Smooth muscle cell (in vitro differentiated cells): ENCODE data around the gene AP1B1. TPM values are rescaled to one million over a fixed set of nuclear protein-coding genes. Genes with fewer than 3 reads are reported as not detected.

Experiments
- DNase-seq: peaks from one replicate; lab custom pipeline; 2025; ENCODE audit not compliant: unreplicated experiment; lab: John Stamatoyannopoulos, UW
- H2AFZ ChIP-seq: fragments of 200-600 bp; sonication (generic); 2 replicates; pipeline ENCODE4 v1.6.0; 2016; ENCODE audit warnings: antibody characterized with exemption, low read depth, mild to moderate bottlenecking
- H3F3A ChIP-seq: fragments of 200-600 bp; sonication (generic); 2 replicates; pipeline ENCODE4 v1.6.0; 2017; ENCODE audit warnings: antibody characterized with exemption, low read depth
- H3K27ac ChIP-seq: fragments of 200-600 bp; sonication (generic); 2 replicates; pipeline ENCODE4 v1.5.1; 2016; ENCODE audit warnings: low read depth, mild to moderate bottlenecking
- H3K27me3 ChIP-seq: fragments of 200-600 bp; sonication (generic); 2 replicates; pipeline ENCODE4 v1.6.1; 2016; ENCODE audit warnings: low read depth, mild to moderate bottlenecking
- H3K36me3 ChIP-seq: fragments of 200-600 bp; sonication (generic); 2 replicates; pipeline ENCODE4 v1.5.1; 2016; ENCODE audit warnings: low read depth
- H3K4me1 ChIP-seq: fragments of 200-600 bp; sonication (generic); 2 replicates; pipeline ENCODE4 v1.5.1; 2016; ENCODE audit warnings: low read depth
- H3K4me2 ChIP-seq: fragments of 200-600 bp; sonication (generic); 2 replicates; pipeline ENCODE4 v1.6.0; 2016; ENCODE audit warnings: mild to moderate bottlenecking
- H3K4me3 ChIP-seq: fragments of 200-600 bp; sonication (generic); 2 replicates; pipeline ENCODE4 v1.5.1; 2016; ENCODE audit warnings: mild to moderate bottlenecking
- H3K79me2 ChIP-seq: fragments of 200-600 bp; sonication (generic); 2 replicates; pipeline ENCODE4 v1.6.0; 2016; ENCODE audit warnings: low read depth, mild to moderate bottlenecking
- H3K9ac ChIP-seq: fragments of 200-600 bp; sonication (generic); 2 replicates; pipeline ENCODE4 v1.6.0; 2016; ENCODE audit warnings: low read depth
- H3K9me3 ChIP-seq: fragments of 200-600 bp; sonication (generic); replicated peaks from 2 replicates; pipeline ENCODE4 v1.5.1; 2016; ENCODE audit warnings: low read depth
- H4K20me1 ChIP-seq: fragments of 200-600 bp; sonication (generic); 2 replicates; pipeline ENCODE4 v1.6.0; 2016; ENCODE audit warnings: low read depth
- CTCF ChIP-seq: fragments of 200-600 bp; sonication (generic); IDR thresholded peaks from 2 replicates; pipeline ENCODE4 v1.5.1; 2017; ENCODE audit warnings: borderline replicate concordance, mild to moderate bottlenecking, antibody characterized with exemption; ENCODE audit not compliant: insufficient read depth, poor library complexity, severe bottlenecking
- WGBS: methylation state at CpG from one replicate; pipeline ENCODE4 v1.1.7; 2016; ENCODE audit warnings: low lambda C conversion rate; 5-methylcytosine and 5-hydroxymethylcytosine counted together
- polyA plus RNA-seq: library from polyadenylated mRNA; unstranded; fragments of >200 nt; fragmentation: Nextera tagmentation; extraction: Ambion mirVana; gene quantifications from 2 replicates; pipeline ENCODE4 v1.2.1, GENCODE V29; 2016
- total RNA-seq: library from RNA; depleted of rRNA; stranded (reverse); fragments of >200 nt; gene quantifications from 2 replicates; pipeline ENCODE4 v1.2.3, GENCODE V29; 2014

AP1B1 gene
- total and polyA plus RNA-seq, 2 experiments from 2014 or later = 30.3 to 38.5 TPM

DNA sequence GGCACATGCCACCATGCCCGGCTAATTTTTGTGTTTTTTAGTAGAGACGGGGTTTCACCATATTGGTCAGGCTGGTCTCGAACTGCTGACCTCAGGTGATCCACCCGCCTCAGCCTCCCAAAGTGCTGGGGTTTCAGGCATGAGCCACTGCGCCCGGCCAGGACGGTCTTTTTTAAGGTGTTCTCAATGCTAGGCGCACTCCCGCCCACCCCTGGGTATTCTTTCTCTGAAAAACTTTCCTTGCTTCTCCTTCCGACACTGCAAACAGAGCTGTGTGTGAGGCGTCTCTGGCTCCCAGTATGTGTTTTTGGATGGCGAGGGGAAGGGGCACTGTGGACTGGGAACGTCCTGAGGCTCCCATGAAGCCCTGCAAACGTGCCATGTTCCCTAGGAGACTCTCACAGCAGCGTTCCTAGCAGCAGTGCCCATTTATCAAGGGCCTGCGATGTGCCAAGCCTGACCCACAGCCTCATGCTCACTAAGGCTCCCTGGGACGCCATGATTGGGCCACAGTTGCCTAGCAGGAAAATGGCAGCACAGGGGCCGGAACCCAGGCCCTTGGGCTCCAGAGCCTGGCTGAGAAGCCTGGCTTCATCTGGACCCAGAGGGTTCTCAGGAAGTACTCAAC is 70.4 kb downstream of the AP1B1 start:
- WGBS = 94% methylated on average over 18 of the region's 18 CpGs
- H3K4me3 ChIP-seq = no peak overlapping the region
- no peaks in the 10 kb centered on the region for H4K20me1 ChIP-seq
- TF ChIP-seq CTCF = no peak
- no peak overlapping the region for H3K27ac ChIP-seq
- H3K79me2 ChIP-seq = no peaks in the 10 kb centered on the region
- H3K9me3 ChIP-seq = no peaks in the 10 kb centered on the region
- no peak overlapping the region for H3K4me2 ChIP-seq
- no peaks in the 10 kb centered on the region for H3K36me3 ChIP-seq
- H3K4me1 ChIP-seq = no peaks in the 10 kb centered on the region
- peaks cover 39% of the 10 kb centered on the region for H3K27me3 ChIP-seq
- DNase-seq = no peak
- H3F3A ChIP-seq = no peaks in the 10 kb centered on the region
- H2AFZ ChIP-seq = no peak overlapping the region
- no peak overlapping the region for H3K9ac ChIP-seq

DNA sequence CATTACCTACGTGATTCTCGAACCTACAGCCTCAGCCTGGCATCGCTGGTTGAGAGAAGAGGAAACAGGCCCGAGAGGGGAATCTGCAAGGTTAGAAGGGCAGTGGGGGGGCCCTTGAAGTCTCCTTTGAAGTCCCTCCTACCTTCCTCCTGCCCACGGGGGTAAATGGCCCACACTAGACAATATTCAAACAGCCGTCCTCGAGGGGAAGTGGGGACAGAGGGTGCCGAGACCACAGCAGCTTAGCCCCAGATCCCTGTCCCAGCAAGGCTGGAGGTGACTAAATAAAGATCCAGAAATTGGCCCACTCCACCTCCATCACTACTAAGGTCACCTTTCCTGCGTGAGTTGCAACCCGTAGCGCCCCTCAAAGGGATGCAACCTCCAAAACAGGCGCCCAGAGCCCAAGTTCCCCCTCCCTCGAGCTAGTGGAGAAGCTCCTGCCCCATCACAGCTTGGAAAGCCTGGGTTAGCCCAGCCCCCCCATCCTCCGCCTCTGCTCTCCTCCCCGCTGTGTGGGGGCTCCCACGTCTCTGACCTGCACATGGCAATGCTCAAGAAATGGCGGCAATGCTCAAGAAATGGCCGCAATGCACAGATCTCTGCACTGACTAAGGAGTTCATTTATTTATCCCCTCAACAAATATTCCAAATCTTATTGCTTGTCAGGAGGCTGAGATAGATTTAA is 72.1 kb downstream of the AP1B1 start:
- Histone ChIP-seq H4K20me1 (peaks cover 5% of the 10 kb centered on the region), H3K4me1 (no peaks in the 10 kb centered on the region), H3K79me2 (no peaks in the 10 kb centered on the region), H3F3A (no peaks in the 10 kb centered on the region), H3K9me3 (no peaks in the 10 kb centered on the region), H2AFZ (no peak overlapping the region), H3K4me3 (no peak overlapping the region), H3K36me3 (no peaks in the 10 kb centered on the region), H3K4me2 (no peak overlapping the region), H3K27ac (no peak overlapping the region), H3K9ac (no peak overlapping the region), H3K27me3 (peaks cover 39% of the 10 kb centered on the region)
- 73% methylated on average over 18 of the region's 18 CpGs for WGBS
- TF ChIP-seq CTCF = no peak
- DNase-seq = no peak

GRCh38 chr22:29315286-29316140 is 72.9 kb downstream of the AP1B1 start, which contains the start of gene RASL10A:
RASL10A (minus strand) TSS chr22:29315697; CDS start chr22:29315246, 451 bp downstream.
- TF ChIP-seq CTCF = no peak
- Histone ChIP-seq H3K27ac (no peak within 1 kb of the TSS), H3K9me3 (no peaks in the 10 kb centered on the region), H3K36me3 (no peaks in the 10 kb centered on the region), H3F3A (no peaks in the 10 kb centered on the region), H3K4me3 (peak within 1 kb of the TSS; percentile 38), H2AFZ (no peak within 1 kb of the TSS), H3K79me2 (no peaks in the 10 kb centered on the region), H4K20me1 (peaks cover 5% of the 10 kb centered on the region), H3K4me2 (peak within 1 kb of the TSS; percentile 85), H3K4me1 (peaks cover 2% of the 10 kb centered on the region), H3K9ac (no peak within 1 kb of the TSS), H3K27me3 (peaks cover 39% of the 10 kb centered on the region)
- no peak for DNase-seq
- 6% methylated on average over 49 of the region's 103 CpGs for WGBS
